ENCODE measurements around the gene VMAC. TPM values are rescaled to one million over a fixed set of nuclear protein-coding genes. Genes with fewer than 3 reads are reported as not detected.

The VMAC gene
- total and polyA plus RNA-seq, 2 of the 8 experiments (the other 6 are each of a cell fraction or from before 2014, with no cell fraction given) = 1.3 to 2.2 TPM

DNA sequence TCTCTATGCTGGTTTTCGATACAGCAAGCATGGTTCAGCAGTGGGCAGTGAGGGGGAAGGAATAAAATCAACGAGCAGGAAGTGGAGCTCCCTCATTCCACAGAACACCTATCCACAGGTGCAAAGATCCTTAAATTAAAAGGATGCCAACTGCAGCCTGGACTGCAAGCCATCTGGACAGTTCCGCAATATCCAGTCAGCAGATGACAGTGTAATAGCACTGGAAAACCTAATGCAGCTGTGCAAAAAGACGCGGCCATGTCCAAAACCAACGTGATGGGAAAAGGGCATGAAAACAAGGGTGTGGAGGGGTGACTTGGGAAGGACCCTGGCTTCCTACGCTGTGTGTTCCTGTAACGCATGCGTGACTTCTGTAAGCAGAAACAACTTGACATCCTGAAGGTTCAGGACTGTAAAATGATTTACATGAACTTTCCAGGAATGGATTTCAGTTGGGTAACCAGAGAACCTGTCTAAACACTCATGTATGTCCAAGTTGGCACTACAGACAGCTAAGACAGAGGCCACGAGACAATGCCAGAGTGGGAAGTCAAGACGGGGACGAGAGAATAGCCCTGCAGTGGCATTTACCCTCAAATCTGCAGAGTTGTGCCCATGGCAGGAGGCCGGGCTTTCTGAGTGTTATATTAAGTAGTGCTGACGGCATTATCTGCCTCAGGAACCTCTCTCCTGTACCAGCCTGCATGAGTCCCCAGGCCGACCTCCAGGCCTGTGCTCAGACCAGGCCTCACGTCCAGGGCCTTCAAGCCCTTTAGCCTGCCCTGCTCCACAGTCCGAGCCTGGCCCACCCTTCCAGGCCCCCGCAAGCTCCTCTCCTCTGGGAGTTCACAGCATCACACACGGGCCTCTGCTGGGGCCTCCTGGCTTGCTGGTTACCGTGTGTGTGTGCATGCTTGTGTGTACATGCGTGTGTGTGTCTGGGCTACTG is 35.9 kb downstream of the VMAC start (continued):
- TF ChIP-seq EGR1 (IDR thresholded peaks at IDR 0.05; ENCODE audit: borderline replicate concordance, low read depth, low read length) (no peak), EZH2 (IDR thresholded peaks at IDR 0.05; ENCODE audit: low read depth, low read length, severe bottlenecking) (no peak), GTF2F1 (IDR thresholded peaks at IDR 0.05; ENCODE audit: borderline replicate concordance, low read depth, low read length) (no peak), NANOG (IDR thresholded peaks at IDR 0.05; ENCODE audit: insufficient read depth, low read depth, low read length, poor library complexity, severe bottlenecking) (no peak), HDAC6 (IDR thresholded peaks at IDR 0.05; ENCODE audit: low read depth, low read length) (no peak), EP300 (IDR thresholded peaks at IDR 0.05; ENCODE audit: borderline replicate concordance in 1 of 2, low read depth in 2 of 2, low read length in 2 of 2) (no peak)
- TF ChIP-seq, protein P1, sequence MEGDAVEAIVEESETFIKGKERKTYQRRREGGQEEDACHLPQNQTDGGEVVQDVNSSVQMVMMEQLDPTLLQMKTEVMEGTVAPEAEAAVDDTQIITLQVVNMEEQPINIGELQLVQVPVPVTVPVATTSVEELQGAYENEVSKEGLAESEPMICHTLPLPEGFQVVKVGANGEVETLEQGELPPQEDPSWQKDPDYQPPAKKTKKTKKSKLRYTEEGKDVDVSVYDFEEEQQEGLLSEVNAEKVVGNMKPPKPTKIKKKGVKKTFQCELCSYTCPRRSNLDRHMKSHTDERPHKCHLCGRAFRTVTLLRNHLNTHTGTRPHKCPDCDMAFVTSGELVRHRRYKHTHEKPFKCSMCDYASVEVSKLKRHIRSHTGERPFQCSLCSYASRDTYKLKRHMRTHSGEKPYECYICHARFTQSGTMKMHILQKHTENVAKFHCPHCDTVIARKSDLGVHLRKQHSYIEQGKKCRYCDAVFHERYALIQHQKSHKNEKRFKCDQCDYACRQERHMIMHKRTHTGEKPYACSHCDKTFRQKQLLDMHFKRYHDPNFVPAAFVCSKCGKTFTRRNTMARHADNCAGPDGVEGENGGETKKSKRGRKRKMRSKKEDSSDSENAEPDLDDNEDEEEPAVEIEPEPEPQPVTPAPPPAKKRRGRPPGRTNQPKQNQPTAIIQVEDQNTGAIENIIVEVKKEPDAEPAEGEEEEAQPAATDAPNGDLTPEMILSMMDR (IDR thresholded peaks at IDR 0.05; ENCODE audit: control extremely low read depth in 1 of 3, insufficient read depth in 1 of 3, low read depth in 1 of 3, low read length in 3 of 3) = no peak
- TF ChIP-seq, protein P2, sequence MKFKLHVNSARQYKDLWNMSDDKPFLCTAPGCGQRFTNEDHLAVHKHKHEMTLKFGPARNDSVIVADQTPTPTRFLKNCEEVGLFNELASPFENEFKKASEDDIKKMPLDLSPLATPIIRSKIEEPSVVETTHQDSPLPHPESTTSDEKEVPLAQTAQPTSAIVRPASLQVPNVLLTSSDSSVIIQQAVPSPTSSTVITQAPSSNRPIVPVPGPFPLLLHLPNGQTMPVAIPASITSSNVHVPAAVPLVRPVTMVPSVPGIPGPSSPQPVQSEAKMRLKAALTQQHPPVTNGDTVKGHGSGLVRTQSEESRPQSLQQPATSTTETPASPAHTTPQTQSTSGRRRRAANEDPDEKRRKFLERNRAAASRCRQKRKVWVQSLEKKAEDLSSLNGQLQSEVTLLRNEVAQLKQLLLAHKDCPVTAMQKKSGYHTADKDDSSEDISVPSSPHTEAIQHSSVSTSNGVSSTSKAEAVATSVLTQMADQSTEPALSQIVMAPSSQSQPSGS (IDR thresholded peaks at IDR 0.05; ENCODE audit: low read length) = no peak
